ENCODE data around the gene FBXO27.
"Not testable (repeated sequence)": the region's sequence is repeated elsewhere in the genome, so short reads cannot be mapped to it uniquely, and the experiment has no call there.

The FBXO27 gene

GRCh38 chr19:39037194-39037593, 4.8 kb upstream of the FBXO27 start:
- no peak for DNase-seq

- DNase-seq, result no peak
Observed at GRCh38 chr19:39036581-39036980, 4.2 kb upstream of the FBXO27 start.

- DNase-seq, result no peak
Observed at GRCh38 chr19:39031368-39032062, 834 bp downstream of the FBXO27 start.

- DNase-seq, result no peak
Observed at GRCh38 chr19:39030854-39031367, 1.4 kb downstream of the FBXO27 start.

- DNase-seq, result no peak
Observed at GRCh38 chr19:39024875-39025641, 7.3 kb downstream of the FBXO27 start.

GRCh38 chr19:39021063-39021462, 11.3 kb downstream of the FBXO27 start:
- no peak for DNase-seq

- no peak for DNase-seq
Observed at GRCh38 chr19:39017646-39018045, 14.7 kb downstream of the FBXO27 start.

GRCh38 chr19:39017026-39017425, 15.3 kb downstream of the FBXO27 start:
- DNase-seq, result no peak

GRCh38 chr19:39014037-39014436, 18.3 kb downstream of the FBXO27 start:
- no peak for DNase-seq

GRCh38 chr19:39009001-39009400, 23.3 kb downstream of the FBXO27 start:
- no peak for DNase-seq

- no peak for DNase-seq
Observed at GRCh38 chr19:39008137-39008536, 24.2 kb downstream of the FBXO27 start.

GRCh38 chr19:39007096-39007495, 25.3 kb downstream of the FBXO27 start:
- no peak for DNase-seq

- no peak for DNase-seq
Observed at GRCh38 chr19:39004403-39004802, 27.9 kb downstream of the FBXO27 start.

GRCh38 chr19:39003796-39004195, 28.6 kb downstream of the FBXO27 start:
- no peak for DNase-seq

GRCh38 chr19:39003188-39003587, 29.2 kb downstream of the FBXO27 start:
- DNase-seq, result no peak

GRCh38 chr19:39001041-39001440, 31.3 kb downstream of the FBXO27 start:
- no peak for DNase-seq

GRCh38 chr19:38997576-38997975, 34.8 kb downstream of the FBXO27 start:
- DNase-seq, result not testable (repeated sequence)

- no peak for DNase-seq
Observed at GRCh38 chr19:38993271-38993670, 39.1 kb downstream of the FBXO27 start.

- no peak for DNase-seq
Observed at GRCh38 chr19:38990949-38991697, 41.2 kb downstream of the FBXO27 start.

GRCh38 chr19:38989614-38990013, 42.7 kb downstream of the FBXO27 start:
- DNase-seq, result not testable (repeated sequence)

- no peak for DNase-seq
Observed at GRCh38 chr19:38989066-38989605, 43.2 kb downstream of the FBXO27 start.

- DNase-seq, result not testable (repeated sequence)
Observed at GRCh38 chr19:38988627-38989026, 43.7 kb downstream of the FBXO27 start.

- DNase-seq, result not testable (repeated sequence)
Observed at GRCh38 chr19:38987745-38988144, 44.6 kb downstream of the FBXO27 start.
